ENCODE results near the gene VEGFA. TPM values are rescaled to one million over a fixed set of nuclear protein-coding genes. Genes with fewer than 3 reads are reported as not detected.

Gene VEGFA
- total RNA-seq, 4 donors from 2014 or later, result 36.2 to 91.3 (median 70.4) TPM

GRCh38 chr6:43773050-43773979 is 3.3 kb downstream of the VEGFA start:
- 48 to 61% methylated on average over 12 of the region's 12 CpGs for WGBS, 2 donors
- intact Hi-C loops (cut with DNase I; ENCODE audit: low total_unique reads), result no loop called here
- peak in 1 of 2 donors; percentile 85 for DNase-seq (ENCODE audit: low spot score in 2 of 2)
- peak overlapping the region; percentile 85 for H3K4me3 ChIP-seq (ENCODE audit: low read depth, poor library complexity, severe bottlenecking)
- TF ChIP-seq POLR2A (IDR thresholded peaks at IDR 0.05) (no peak), CTCF (IDR thresholded peaks at IDR 0.05) (no peak)

DNA sequence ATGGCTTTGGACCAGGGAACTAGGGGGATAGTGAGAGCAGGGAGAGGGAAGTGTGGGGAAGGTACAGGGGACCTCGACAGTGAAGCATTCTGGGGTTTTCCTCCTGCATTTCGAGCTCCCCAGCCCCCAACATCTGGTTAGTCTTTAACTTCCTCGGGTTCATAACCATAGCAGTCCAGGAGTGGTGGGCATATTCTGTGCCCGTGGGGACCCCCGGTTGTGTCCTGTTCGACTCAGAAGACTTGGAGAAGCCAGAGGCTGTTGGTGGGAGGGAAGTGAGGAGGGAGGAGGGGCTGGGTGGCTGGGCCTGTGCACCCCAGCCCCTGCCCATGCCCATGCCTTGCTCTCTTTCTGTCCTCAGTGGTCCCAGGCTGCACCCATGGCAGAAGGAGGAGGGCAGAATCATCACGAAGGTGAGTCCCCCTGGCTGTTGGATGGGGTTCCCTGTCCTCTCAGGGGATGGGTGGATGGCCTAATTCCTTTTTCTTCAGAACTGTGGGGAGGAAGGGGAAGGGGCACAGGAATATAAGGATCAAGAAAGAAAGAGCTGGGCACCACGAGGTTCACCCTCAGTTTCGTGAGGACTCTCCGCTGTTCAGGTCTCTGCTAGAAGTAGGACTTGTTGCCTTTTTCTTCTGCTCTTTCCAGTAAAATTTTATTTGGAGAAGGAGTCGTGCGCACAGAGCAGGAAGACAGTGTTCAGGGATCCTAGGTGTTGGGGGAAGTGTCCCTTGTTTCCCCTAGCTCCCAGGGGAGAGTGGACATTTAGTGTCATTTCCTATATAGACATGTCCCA is 4.2 kb downstream of the VEGFA start:
- DNase-seq (ENCODE audit: low spot score in 2 of 2), result no peak
- 60 to 65% methylated on average over 12 of the region's 12 CpGs for WGBS, 2 donors
- no peak overlapping the region for H3K4me3 ChIP-seq (ENCODE audit: low read depth, poor library complexity, severe bottlenecking)
- intact Hi-C loops (cut with DNase I; ENCODE audit: low total_unique reads), result no loop called here
- TF ChIP-seq CTCF (IDR thresholded peaks at IDR 0.05) (no peak), POLR2A (IDR thresholded peaks at IDR 0.05) (no peak)

DNA sequence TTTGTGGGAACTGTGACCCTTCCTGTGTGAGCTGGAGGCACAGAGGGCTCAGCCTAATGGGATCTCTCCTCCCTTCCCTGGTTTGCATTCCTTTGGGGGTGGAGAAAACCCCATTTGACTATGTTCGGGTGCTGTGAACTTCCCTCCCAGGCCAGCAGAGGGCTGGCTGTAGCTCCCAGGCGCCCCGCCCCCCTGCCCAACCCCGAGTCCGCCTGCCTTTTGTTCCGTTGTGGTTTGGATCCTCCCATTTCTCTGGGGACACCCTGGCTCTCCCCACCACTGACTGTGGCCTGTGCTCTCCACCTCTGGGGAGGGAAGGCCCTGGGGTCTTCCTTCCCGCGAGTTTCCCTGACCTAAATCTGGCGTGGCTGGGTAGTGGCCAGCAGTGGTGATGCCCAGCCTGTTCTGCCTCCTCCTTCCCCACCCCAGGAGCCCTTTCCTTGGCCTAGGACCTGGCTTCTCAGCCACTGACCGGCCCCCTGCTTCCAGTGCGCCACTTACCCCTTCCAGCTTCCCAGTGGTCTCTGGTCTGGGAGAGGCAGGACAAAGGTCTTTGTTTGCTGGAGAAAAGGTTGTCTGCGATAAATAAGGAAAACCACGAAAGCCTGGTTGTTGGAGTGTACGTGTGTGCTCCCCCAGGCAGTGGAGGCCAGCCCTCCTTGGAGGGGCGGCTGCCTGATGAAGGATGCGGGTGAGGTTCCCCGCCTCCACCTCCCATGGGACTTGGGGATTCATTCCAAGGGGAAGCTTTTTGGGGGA is 4.9 kb downstream of the VEGFA start:
- intact Hi-C loops (cut with DNase I; ENCODE audit: low total_unique reads), result no loop called here
- WGBS, 2 donors, result 36 to 38% methylated on average over 17 of the region's 17 CpGs
- TF ChIP-seq CTCF (IDR thresholded peaks at IDR 0.05), result peak in 1 of 3 donors; percentile 48
- no peak for TF ChIP-seq POLR2A (IDR thresholded peaks at IDR 0.05)
- peak in 1 of 2 donors; percentile 93 for DNase-seq (ENCODE audit: low spot score in 2 of 2)
- no peak overlapping the region for H3K4me3 ChIP-seq (ENCODE audit: low read depth, poor library complexity, severe bottlenecking)

DNA sequence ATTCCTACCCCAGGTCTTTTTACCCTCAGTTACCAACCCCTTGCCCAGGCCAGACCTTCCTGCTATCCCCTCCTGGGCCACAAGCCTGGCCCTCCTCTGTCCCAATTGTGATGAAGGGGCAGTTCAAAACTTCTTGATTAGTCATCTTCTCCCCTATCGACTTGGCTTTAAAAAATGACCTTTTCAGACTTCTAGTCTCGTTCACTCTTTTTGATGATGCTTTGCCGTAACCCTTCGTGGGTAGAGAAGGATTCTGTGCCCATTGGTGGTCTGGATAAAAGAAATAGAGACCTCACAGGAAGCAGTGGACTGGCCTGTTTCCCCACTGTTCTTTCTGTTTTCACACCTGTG is 5.5 kb downstream of the VEGFA start:
- DNase-seq (ENCODE audit: low spot score in 2 of 2), result no peak
- WGBS, 2 donors, result 68% methylated on average over 4 of the region's 4 CpGs
- no peak for TF ChIP-seq CTCF (IDR thresholded peaks at IDR 0.05)
- TF ChIP-seq POLR2A (IDR thresholded peaks at IDR 0.05), result no peak
- H3K4me3 ChIP-seq (ENCODE audit: low read depth, poor library complexity, severe bottlenecking), result no peak overlapping the region
- intact Hi-C loops (cut with DNase I; ENCODE audit: low total_unique reads), result no loop called here

DNA sequence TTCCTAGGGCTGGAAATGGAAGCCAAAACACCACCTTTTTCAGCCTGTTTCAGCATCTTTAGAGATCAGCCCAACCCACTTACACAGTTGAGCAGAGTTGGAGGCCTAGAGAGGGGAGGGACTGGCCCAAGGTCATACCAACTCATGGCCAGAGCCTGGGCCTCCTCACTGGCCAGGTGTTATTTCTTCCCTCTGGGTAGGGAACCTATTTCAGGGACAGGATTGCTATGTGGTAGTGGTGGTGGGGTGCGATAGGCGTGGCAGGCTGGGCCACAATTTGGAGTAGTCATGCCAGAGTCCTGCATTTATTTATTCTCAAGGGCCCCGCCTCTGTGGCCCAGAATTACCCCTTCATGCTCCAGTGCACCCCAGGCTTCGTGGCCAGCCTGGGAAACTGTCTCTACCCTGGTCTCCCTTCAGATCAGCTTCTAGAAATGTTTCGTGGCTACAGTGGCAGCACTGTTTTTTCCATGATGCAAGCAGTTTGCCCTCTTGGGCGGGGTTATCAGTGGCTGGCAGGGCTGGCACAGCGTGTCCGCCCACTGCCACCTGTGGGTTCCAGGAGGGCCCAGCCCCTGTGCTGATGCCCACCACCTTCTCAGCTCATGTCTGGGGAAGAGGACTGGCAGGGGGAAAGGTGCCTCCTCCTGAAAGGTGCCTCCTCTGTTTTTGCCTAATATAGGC is 6.2 kb downstream of the VEGFA start:
- no peak for TF ChIP-seq CTCF (IDR thresholded peaks at IDR 0.05)
- no peak for TF ChIP-seq POLR2A (IDR thresholded peaks at IDR 0.05)
- DNase-seq (ENCODE audit: low spot score in 2 of 2), result no peak
- 79 to 89% methylated on average over 8 of the region's 8 CpGs for WGBS, 2 donors
- no peak overlapping the region for H3K4me3 ChIP-seq (ENCODE audit: low read depth, poor library complexity, severe bottlenecking)
- intact Hi-C loops (cut with DNase I; ENCODE audit: low total_unique reads), result no loop called here

Data from lower leg skin (tissue), 4 donors.